ENCODE data around the gene RNU6-8.

- TF ChIP-seq CTCF (IDR thresholded peaks at IDR 0.05) (no peak), POLR2A (IDR thresholded peaks at IDR 0.05) (no peak), POLR2AphosphoS5 (IDR thresholded peaks at IDR 0.05) (no peak)
These were observed 41.3 kb upstream of the RNU6-8 start for GRCh38 chr14:32244404-32244803.
